ENCODE measurements around the gene ANXA11. TPM values are rescaled to one million over a fixed set of nuclear protein-coding genes. Genes with fewer than 3 reads are reported as not detected.

The ANXA11 gene
- total and polyA plus RNA-seq, 4 experiments from 2014 or later, result 173 to 342 (median 207) TPM

DNA sequence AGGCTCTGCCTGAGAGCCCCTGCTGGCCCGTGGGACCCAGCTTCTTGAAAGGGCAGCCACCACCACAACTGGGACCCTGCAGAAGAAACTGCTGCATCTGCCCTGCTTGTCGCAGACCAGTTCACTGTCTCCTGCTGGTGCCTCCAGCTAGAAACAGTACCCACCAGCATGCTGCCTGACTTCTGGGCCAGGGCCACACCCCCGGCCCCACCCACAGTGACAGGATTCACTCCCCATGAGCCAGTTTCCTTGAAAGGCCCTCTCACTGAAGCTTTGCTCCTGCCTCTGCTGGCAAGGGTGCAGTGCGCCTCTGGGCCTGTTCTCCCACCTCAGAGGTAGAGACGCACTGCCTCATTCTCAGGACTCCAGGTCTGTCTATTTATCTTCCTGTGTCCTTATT is 32.4 kb downstream of the ANXA11 start:
- CTCF ChIA-PET (ENCODE audit: partially characterized antibody), result interaction anchor here (1.7 kb wide), 1 partner anchor 50 kb away, joined by 4 read pairs; no protein-coding TSS in a partner anchor

DNA sequence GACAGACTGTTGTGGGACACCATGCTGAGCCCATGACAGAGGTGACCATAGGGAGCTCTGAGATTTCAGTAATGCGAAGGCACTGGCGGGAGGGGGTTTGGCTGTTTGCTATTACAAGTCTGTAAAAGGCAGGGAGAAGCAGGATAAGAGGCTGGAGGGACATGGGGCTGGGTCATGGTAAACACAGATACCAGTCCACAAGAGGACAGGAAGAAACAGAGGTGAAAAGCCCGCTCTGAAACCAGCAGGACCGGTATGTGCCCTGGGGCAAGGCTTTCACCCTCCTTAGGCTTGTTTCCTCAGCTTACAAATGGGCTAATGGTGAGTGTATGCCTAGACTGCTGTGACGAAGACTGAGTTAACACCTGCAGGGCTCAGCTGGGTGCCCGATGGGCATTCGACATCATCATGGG is 34.1 kb downstream of the ANXA11 start:
- DNase-seq, result no peak
- POLR2A ChIA-PET (ENCODE audit: partially characterized antibody), result interaction anchor here (2.0 kb wide), 1 partner anchor 33 kb away, joined by 5 read pairs; no protein-coding TSS in a partner anchor
- H3K4me3 ChIP-seq (ENCODE audit: low read length in 2 of 2), result no peak overlapping the region
- no peaks in the 10 kb centered on the region for H3K27me3 Mint-ChIP-seq
- H3K4me1 ChIP-seq (ENCODE audit: insufficient read depth, low read length), result peaks cover 11% of the 10 kb centered on the region
- no peaks in the 10 kb centered on the region for H3K9me3 Mint-ChIP-seq
- no peak overlapping the region for H3K27ac ChIP-seq (ENCODE audit: low read depth, low read length)
- no peaks in the 10 kb centered on the region for H3K9me3 ChIP-seq (ENCODE audit: control insufficient read depth in 1 of 2, low read length in 2 of 2)
- peaks cover 7 to 52% of the 10 kb centered on the region in 2 donors for H3K36me3 Mint-ChIP-seq
- peaks cover 9 to 28% (median 14%) of the 10 kb centered on the region in 4 donors for H3K4me1 Mint-ChIP-seq
- H3K4me3 Mint-ChIP-seq, result no peak overlapping the region
- H3K27me3 ChIP-seq (ENCODE audit: insufficient read depth, low read length), result no peaks in the 10 kb centered on the region
- CTCF ChIA-PET (ENCODE audit: partially characterized antibody), result interaction anchor here (1.0 to 1.7 kb wide), 3 partner anchors 27 to 51 kb away, joined by 3 to 6 read pairs (median 4); no protein-coding TSS in a partner anchor
- H3K27ac Mint-ChIP-seq, result peak overlapping the region in 5 of 7 donors; percentile 48 to 82 (median 48)
- intact Hi-C loops (cut with micrococcal nuclease), result no loop called here
- H3K36me3 ChIP-seq (ENCODE audit: insufficient read depth, low read length), result peaks cover 55% of the 10 kb centered on the region

More for the DNA sequence above, 32.4 kb downstream of the ANXA11 start:
- Mint-ChIP-seq H3K27me3 (no peaks in the 10 kb centered on the region), H3K4me3 (no peak overlapping the region), H3K4me1 (peaks cover 16 to 44% (median 26%) of the 10 kb centered on the region in 4 donors), H3K9me3 (no peaks in the 10 kb centered on the region), H3K36me3 (peaks cover 10 to 51% of the 10 kb centered on the region in 2 donors), H3K27ac (peak overlapping the region in 3 of 7 donors; percentile 22 to 85 (median 24))
- DNase-seq, result no peak
- intact Hi-C loops (cut with micrococcal nuclease), result no loop called here
- no peak overlapping the region for H3K4me3 ChIP-seq (ENCODE audit: low read length in 2 of 2)
- H3K36me3 ChIP-seq (ENCODE audit: insufficient read depth, low read length), result peaks cover 46% of the 10 kb centered on the region
- no peaks in the 10 kb centered on the region for H3K9me3 ChIP-seq (ENCODE audit: control insufficient read depth in 1 of 2, low read length in 2 of 2)
- no peaks in the 10 kb centered on the region for H3K27me3 ChIP-seq (ENCODE audit: insufficient read depth, low read length)
- no peak overlapping the region for H3K27ac ChIP-seq (ENCODE audit: low read depth, low read length)
- H3K4me1 ChIP-seq (ENCODE audit: insufficient read depth, low read length), result peaks cover 22% of the 10 kb centered on the region
- POLR2A ChIA-PET (ENCODE audit: partially characterized antibody), result interaction anchor here (1.1 to 2.0 kb wide), 2 partner anchors 29 to 31 kb away, joined by 4 to 5 read pairs; no protein-coding TSS in a partner anchor

DNA sequence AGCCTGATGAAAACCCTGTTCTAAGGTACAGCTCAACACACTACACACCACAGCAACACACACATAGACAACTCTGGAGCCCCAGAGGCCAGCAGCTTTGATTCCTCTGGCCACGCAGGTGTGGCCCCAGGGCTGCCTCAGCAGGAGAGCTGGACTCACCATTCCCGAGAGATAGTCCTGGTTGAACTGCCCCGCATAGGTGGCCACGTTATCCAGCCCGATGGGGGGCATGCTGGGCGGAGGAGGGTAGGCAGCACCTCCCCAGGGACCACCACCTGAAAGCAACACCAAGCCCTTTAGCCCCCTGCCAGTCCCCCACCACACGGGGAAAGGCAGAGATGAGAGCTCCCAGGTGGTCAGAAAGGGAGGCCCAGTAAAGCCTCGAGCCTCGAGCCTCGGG is 34.7 kb downstream of the ANXA11 start:
- Mint-ChIP-seq H3K27me3 (no peaks in the 10 kb centered on the region), H3K4me1 (peaks cover 8 to 23% (median 11%) of the 10 kb centered on the region in 4 donors), H3K27ac (peak overlapping the region in 4 of 7 donors; percentile 32 to 80 (median 62)), H3K36me3 (peaks cover 13 to 58% of the 10 kb centered on the region in 2 donors), H3K9me3 (no peaks in the 10 kb centered on the region), H3K4me3 (no peak overlapping the region)
- intact Hi-C loops (cut with micrococcal nuclease), result no loop called here
- Histone ChIP-seq H3K4me3 (ENCODE audit: low read length in 2 of 2) (no peak overlapping the region), H3K36me3 (ENCODE audit: insufficient read depth, low read length) (peaks cover 58% of the 10 kb centered on the region), H3K27me3 (ENCODE audit: insufficient read depth, low read length) (no peaks in the 10 kb centered on the region), H3K4me1 (ENCODE audit: insufficient read depth, low read length) (peaks cover 8% of the 10 kb centered on the region), H3K27ac (ENCODE audit: low read depth, low read length) (no peak overlapping the region), H3K9me3 (ENCODE audit: control insufficient read depth in 1 of 2, low read length in 2 of 2) (no peaks in the 10 kb centered on the region)
- no peak for DNase-seq
- POLR2A ChIA-PET (ENCODE audit: partially characterized antibody), result no interaction called here
- CTCF ChIA-PET (ENCODE audit: partially characterized antibody), result interaction anchor here (1.2 kb wide), 1 partner anchor 27 kb away, joined by 6 read pairs; no protein-coding TSS in a partner anchor

DNA sequence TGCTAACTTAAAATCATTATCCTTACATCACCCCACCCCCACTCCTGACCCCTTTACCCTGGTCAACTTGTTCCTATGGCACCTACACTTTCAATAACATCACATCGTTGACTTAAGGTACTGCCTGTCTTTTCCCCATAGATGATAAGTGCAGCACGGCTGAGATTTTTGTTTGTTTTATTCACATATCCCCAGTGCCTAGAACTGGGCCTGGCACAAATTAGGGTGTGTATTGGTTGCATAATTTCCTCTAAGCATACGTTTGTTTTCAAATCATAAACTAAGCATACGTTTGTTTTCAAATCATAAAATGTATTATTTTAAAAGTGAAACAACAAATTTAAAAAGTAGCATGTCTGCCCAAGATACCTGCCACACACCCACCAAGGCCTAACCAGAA is 35.3 kb downstream of the ANXA11 start:
- no peaks in the 10 kb centered on the region for H3K27me3 ChIP-seq (ENCODE audit: insufficient read depth, low read length)
- ChIA-PET CTCF (ENCODE audit: partially characterized antibody) (interaction anchor here (0.6 to 1.8 kb wide), 3 partner anchors 26 to 184 kb away, joined by 3 to 6 read pairs (median 6); no protein-coding TSS in a partner anchor), POLR2A (ENCODE audit: partially characterized antibody) (no interaction called here)
- Mint-ChIP-seq H3K36me3 (peaks cover 14 to 62% of the 10 kb centered on the region in 2 donors), H3K4me1 (peaks cover 8 to 20% (median 11%) of the 10 kb centered on the region in 4 donors), H3K9me3 (no peaks in the 10 kb centered on the region), H3K27me3 (no peaks in the 10 kb centered on the region), H3K4me3 (no peak overlapping the region), H3K27ac (peak overlapping the region in 6 of 7 donors; percentile 19 to 84 (median 62))
- peaks cover 64% of the 10 kb centered on the region for H3K36me3 ChIP-seq (ENCODE audit: insufficient read depth, low read length)
- H3K27ac ChIP-seq (ENCODE audit: low read depth, low read length), result no peak overlapping the region
- H3K4me1 ChIP-seq (ENCODE audit: insufficient read depth, low read length), result peaks cover 8% of the 10 kb centered on the region
- H3K4me3 ChIP-seq (ENCODE audit: low read length in 2 of 2), result no peak overlapping the region
- H3K9me3 ChIP-seq (ENCODE audit: control insufficient read depth in 1 of 2, low read length in 2 of 2), result no peaks in the 10 kb centered on the region
- no peak for DNase-seq
- intact Hi-C loops (cut with micrococcal nuclease), result no loop called here

DNA sequence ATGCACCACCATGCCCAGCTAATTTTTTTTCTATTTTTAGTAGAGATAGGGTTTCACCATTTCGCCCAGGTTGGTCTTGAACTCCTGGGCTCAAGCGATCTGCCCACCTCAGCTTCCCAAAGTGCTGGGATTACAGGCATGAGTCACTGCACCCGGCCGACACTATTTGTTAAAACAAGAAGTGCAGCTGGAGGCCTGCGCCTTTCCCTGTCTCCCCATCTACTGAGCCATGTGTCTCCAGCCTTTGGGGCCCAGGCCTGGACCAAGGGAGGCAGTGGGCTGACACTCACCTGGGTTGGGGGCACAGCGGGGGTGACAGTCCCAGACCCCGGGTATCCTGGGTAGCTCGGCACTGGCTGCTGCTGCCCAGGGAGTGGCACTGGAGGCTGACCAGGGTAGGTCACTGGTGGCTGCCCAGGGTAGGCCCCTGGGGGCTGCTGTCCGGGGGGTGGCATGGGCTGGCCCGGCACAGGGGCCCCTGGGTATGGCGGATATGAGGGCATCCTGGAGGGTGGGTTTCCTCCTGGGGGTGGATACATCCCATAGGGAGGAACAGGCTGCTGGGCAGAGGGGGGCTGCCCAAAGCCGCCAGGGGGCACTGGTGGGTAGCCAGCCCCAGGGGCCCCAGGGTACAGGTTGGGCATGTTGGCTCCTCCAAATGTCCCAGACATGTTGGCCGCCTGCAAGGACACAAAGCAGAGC is 36.5 kb downstream of the ANXA11 start:
- Histone ChIP-seq H3K9me3 (ENCODE audit: control insufficient read depth in 1 of 2, low read length in 2 of 2) (no peaks in the 10 kb centered on the region), H3K27ac (ENCODE audit: low read depth, low read length) (no peak overlapping the region), H3K4me3 (ENCODE audit: low read length in 2 of 2) (no peak overlapping the region), H3K4me1 (ENCODE audit: insufficient read depth, low read length) (peaks cover 8% of the 10 kb centered on the region), H3K27me3 (ENCODE audit: insufficient read depth, low read length) (no peaks in the 10 kb centered on the region), H3K36me3 (ENCODE audit: insufficient read depth, low read length) (peaks cover 76% of the 10 kb centered on the region)
- peak overlapping the region in 2 of 7 donors; percentile 37 to 86 for H3K27ac Mint-ChIP-seq
- CTCF ChIA-PET (ENCODE audit: partially characterized antibody), result interaction anchor here (1.0 to 1.8 kb wide), 4 partner anchors 10 to 53 kb away, joined by 3 to 10 read pairs (median 5); no protein-coding TSS in a partner anchor
- peaks cover 9 to 16% (median 11%) of the 10 kb centered on the region in 4 donors for H3K4me1 Mint-ChIP-seq
- H3K27me3 Mint-ChIP-seq, result no peaks in the 10 kb centered on the region
- H3K9me3 Mint-ChIP-seq, result no peaks in the 10 kb centered on the region
- DNase-seq, result peak in 3 of 5 donors; percentile 12 to 25 (median 15)
- intact Hi-C loops (cut with micrococcal nuclease), result loop anchor here (5.0 kb wide), 1 partner anchor 33 kb away; no protein-coding TSS in a partner anchor
- POLR2A ChIA-PET (ENCODE audit: partially characterized antibody), result interaction anchor here (1.3 kb wide), 1 partner anchor 25 kb away, joined by 5 read pairs; no protein-coding TSS in a partner anchor
- H3K4me3 Mint-ChIP-seq, result no peak overlapping the region
- H3K36me3 Mint-ChIP-seq, result peaks cover 20 to 68% of the 10 kb centered on the region in 2 donors

DNA sequence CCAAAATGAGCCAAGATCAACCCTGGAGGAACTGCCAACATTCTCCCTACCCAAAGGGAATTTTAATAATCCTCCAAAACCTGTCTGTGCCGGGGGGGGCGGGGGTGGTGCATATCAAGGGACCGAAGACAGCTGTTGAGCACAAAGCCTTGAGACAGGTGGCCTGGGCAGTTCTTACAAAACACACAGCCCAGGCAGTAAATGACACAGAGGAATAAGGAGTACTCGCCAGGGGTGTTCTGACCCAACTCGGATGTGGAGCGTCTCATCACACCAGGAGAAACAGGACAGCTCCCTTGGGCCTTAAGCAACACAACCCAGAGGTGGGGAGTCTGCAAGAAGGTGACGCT is 37.2 kb downstream of the ANXA11 start:
- Mint-ChIP-seq H3K27ac (peak overlapping the region in 1 of 7 donors; percentile 73), H3K9me3 (no peaks in the 10 kb centered on the region), H3K36me3 (peaks cover 27 to 72% of the 10 kb centered on the region in 2 donors), H3K27me3 (no peaks in the 10 kb centered on the region), H3K4me1 (peaks cover 9 to 13% (median 11%) of the 10 kb centered on the region in 4 donors), H3K4me3 (no peak overlapping the region)
- CTCF ChIA-PET (ENCODE audit: partially characterized antibody), result interaction anchor here (1.0 to 1.8 kb wide), 5 partner anchors 9 to 54 kb away, joined by 3 to 10 read pairs (median 4); no protein-coding TSS in a partner anchor
- Histone ChIP-seq H3K27me3 (ENCODE audit: insufficient read depth, low read length) (no peaks in the 10 kb centered on the region), H3K4me3 (ENCODE audit: low read length in 2 of 2) (no peak overlapping the region), H3K36me3 (ENCODE audit: insufficient read depth, low read length) (peaks cover 79% of the 10 kb centered on the region), H3K27ac (ENCODE audit: low read depth, low read length) (no peak overlapping the region), H3K4me1 (ENCODE audit: insufficient read depth, low read length) (peaks cover 6% of the 10 kb centered on the region), H3K9me3 (ENCODE audit: control insufficient read depth in 1 of 2, low read length in 2 of 2) (no peaks in the 10 kb centered on the region)
- POLR2A ChIA-PET (ENCODE audit: partially characterized antibody), result interaction anchor here (1.3 kb wide), 1 partner anchor 24 kb away, joined by 5 read pairs; no protein-coding TSS in a partner anchor
- no peak for DNase-seq
- intact Hi-C loops (cut with micrococcal nuclease), result loop anchor here (5.0 kb wide), 1 partner anchor 34 kb away; no protein-coding TSS in a partner anchor

Measured in CD4-positive, alpha-beta memory T cell (primary cell).